ENCODE measurements around the gene LANCL1.
"Not testable (repeated sequence)": the region's sequence is repeated elsewhere in the genome, so short reads cannot be mapped to it uniquely, and the experiment has no call there.

Gene LANCL1

DNA sequence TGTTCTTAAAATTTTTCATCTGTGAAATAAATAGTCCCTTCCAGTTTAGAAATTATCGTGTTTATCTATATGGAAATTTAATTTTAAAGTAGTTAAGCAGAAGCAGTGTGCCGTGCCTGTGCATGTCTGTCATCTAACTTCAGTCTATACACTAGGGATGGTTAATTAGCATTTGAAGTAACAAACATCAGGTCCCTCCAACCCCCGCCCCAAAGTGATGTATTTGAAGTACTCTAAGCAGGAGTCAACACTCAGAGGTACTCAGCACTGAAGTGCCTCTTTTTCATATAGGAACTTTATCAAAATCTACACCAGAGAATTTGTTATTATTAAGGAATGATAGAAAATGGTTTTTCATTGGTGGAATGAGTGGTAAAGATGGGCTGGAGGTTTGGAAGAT is 33.0 kb downstream of the LANCL1 start:
- peaks cover 4 to 24% of the 10 kb centered on the region in 2 donors for H3K36me3 ChIP-seq (ENCODE audit: control insufficient read depth in 1 of 2, insufficient read depth in 2 of 2, low read length in 2 of 2)
- no peaks in the 10 kb centered on the region for H3K4me1 ChIP-seq (ENCODE audit: control insufficient read depth in 1 of 2, insufficient read depth in 2 of 2, low read length in 2 of 2)
- H3K4me3 ChIP-seq (ENCODE audit: low read depth in 1 of 2, low read length in 2 of 2) = no peak overlapping the region
- H3K9me3 ChIP-seq (ENCODE audit: control insufficient read depth in 1 of 2, low read length in 2 of 2) = no peaks in the 10 kb centered on the region
- no peaks in the 10 kb centered on the region for H3K27me3 ChIP-seq (ENCODE audit: control insufficient read depth in 1 of 2, insufficient read depth in 2 of 2, low read length in 2 of 2)
- no peak overlapping the region for H3K27ac ChIP-seq (ENCODE audit: low read depth, low read length)
- H3K9ac ChIP-seq (ENCODE audit: low read depth in 1 of 2, low read length in 2 of 2) = no peak overlapping the region

DNA sequence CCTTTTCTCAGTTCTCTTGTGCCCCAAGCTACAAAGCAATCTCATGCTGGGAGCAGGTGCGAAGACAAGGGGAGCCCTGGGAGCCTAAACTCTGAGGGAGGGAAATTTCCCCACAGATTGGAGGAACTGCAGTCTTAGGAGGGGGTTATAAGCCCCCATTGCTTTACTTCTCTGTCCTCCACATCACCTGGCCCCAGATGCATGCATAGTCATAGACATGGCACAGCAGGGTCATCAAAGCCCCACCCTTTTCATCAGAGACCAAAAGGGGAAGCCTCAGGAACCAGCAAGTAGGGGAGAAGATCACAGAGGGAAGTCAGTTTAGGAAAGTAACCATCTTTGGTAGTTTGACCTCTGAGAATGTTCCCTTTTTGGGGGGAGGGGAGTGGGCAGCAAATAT is 33.7 kb downstream of the LANCL1 start:
- H3K27ac ChIP-seq (ENCODE audit: low read depth, low read length) = no peak overlapping the region
- H3K4me1 ChIP-seq (ENCODE audit: control insufficient read depth in 1 of 2, insufficient read depth in 2 of 2, low read length in 2 of 2) = no peaks in the 10 kb centered on the region
- no peak overlapping the region for H3K9ac ChIP-seq (ENCODE audit: low read depth in 1 of 2, low read length in 2 of 2)
- H3K9me3 ChIP-seq (ENCODE audit: control insufficient read depth in 1 of 2, low read length in 2 of 2) = no peaks in the 10 kb centered on the region
- H3K4me3 ChIP-seq (ENCODE audit: low read depth in 1 of 2, low read length in 2 of 2) = no peak overlapping the region
- no peaks in the 10 kb centered on the region for H3K27me3 ChIP-seq (ENCODE audit: control insufficient read depth in 1 of 2, insufficient read depth in 2 of 2, low read length in 2 of 2)
- peaks cover 4 to 25% of the 10 kb centered on the region in 2 donors for H3K36me3 ChIP-seq (ENCODE audit: control insufficient read depth in 1 of 2, insufficient read depth in 2 of 2, low read length in 2 of 2)

DNA sequence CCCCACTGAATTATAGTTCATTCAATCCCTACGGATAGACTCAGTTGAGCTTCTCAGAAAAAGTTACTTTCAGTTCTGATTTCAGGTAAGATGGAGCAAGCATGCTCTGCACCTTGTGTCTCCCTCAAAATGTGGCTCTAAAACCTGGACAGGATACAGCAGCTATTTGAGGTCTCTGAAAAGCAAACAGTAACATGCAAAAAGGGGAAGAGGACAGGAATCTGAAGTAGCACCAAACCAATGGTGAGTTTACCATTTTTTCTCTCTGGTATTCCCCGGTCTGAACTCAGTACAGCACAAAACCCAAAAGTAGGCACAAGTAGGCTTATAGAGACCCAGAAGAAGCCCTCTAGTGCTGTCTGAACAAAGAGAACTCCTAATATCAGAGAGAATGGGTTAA is 34.1 kb downstream of the LANCL1 start:
- peaks cover 4 to 25% of the 10 kb centered on the region in 2 donors for H3K36me3 ChIP-seq (ENCODE audit: control insufficient read depth in 1 of 2, insufficient read depth in 2 of 2, low read length in 2 of 2)
- no peak overlapping the region for H3K27ac ChIP-seq (ENCODE audit: low read depth, low read length)
- H3K9me3 ChIP-seq (ENCODE audit: control insufficient read depth in 1 of 2, low read length in 2 of 2) = no peaks in the 10 kb centered on the region
- H3K9ac ChIP-seq (ENCODE audit: low read depth in 1 of 2, low read length in 2 of 2) = no peak overlapping the region
- no peak overlapping the region for H3K4me3 ChIP-seq (ENCODE audit: low read depth in 1 of 2, low read length in 2 of 2)
- H3K4me1 ChIP-seq (ENCODE audit: control insufficient read depth in 1 of 2, insufficient read depth in 2 of 2, low read length in 2 of 2) = no peaks in the 10 kb centered on the region
- H3K27me3 ChIP-seq (ENCODE audit: control insufficient read depth in 1 of 2, insufficient read depth in 2 of 2, low read length in 2 of 2) = no peaks in the 10 kb centered on the region

DNA sequence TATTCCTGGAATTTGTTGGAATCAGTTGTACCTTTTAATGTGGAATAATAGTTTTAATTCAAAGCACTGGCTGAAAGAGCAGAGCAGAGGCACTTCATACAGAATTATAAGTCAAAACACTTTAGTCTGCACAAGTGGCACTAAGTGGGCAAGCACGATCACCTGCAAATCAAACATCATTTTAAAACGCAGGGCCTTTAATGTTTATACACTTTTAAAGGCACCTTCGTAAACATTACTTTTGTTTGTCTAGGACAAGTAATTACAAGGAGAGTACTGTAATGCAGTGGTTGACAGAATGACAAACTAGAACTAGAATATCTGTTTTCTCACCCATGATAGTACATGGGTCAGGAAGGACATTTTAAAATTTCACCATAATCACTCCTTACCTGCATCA is 36.4 kb downstream of the LANCL1 start:
- H3K36me3 ChIP-seq (ENCODE audit: control insufficient read depth in 1 of 2, insufficient read depth in 2 of 2, low read length in 2 of 2) = peaks cover 11 to 36% of the 10 kb centered on the region in 2 donors
- no peak overlapping the region for H3K9ac ChIP-seq (ENCODE audit: low read depth in 1 of 2, low read length in 2 of 2)
- no peaks in the 10 kb centered on the region for H3K9me3 ChIP-seq (ENCODE audit: control insufficient read depth in 1 of 2, low read length in 2 of 2)
- H3K27me3 ChIP-seq (ENCODE audit: control insufficient read depth in 1 of 2, insufficient read depth in 2 of 2, low read length in 2 of 2) = no peaks in the 10 kb centered on the region
- no peak overlapping the region for H3K4me3 ChIP-seq (ENCODE audit: low read depth in 1 of 2, low read length in 2 of 2)
- H3K4me1 ChIP-seq (ENCODE audit: control insufficient read depth in 1 of 2, insufficient read depth in 2 of 2, low read length in 2 of 2) = no peaks in the 10 kb centered on the region
- H3K27ac ChIP-seq (ENCODE audit: low read depth, low read length) = no peak overlapping the region

DNA sequence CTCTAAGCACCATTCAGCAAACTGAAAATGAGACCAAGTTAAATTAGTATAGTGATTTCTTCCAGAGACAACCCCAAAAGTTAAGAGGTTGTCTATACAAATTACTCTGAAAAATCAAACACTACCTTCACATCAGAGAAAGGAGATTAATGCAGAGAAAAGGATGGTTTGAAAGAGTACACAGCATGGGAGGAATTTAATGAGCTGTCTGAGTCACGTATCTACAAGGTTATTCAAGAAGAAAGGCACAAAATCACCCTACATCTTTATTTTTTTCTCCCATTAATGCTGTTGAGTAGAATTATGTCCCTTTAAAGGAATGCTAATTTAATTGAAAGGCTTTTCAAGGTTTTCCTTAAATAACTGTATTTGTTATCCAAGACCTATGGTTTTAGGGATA is 41.1 kb downstream of the LANCL1 start:
- H3K4me1 ChIP-seq (ENCODE audit: control insufficient read depth in 1 of 2, insufficient read depth in 2 of 2, low read length in 2 of 2) = no peaks in the 10 kb centered on the region
- H3K27me3 ChIP-seq (ENCODE audit: control insufficient read depth in 1 of 2, insufficient read depth in 2 of 2, low read length in 2 of 2) = no peaks in the 10 kb centered on the region
- H3K36me3 ChIP-seq (ENCODE audit: control insufficient read depth in 1 of 2, insufficient read depth in 2 of 2, low read length in 2 of 2) = peaks cover 33 to 68% of the 10 kb centered on the region in 2 donors
- H3K4me3 ChIP-seq (ENCODE audit: low read depth in 1 of 2, low read length in 2 of 2) = no peak overlapping the region
- no peak overlapping the region for H3K9ac ChIP-seq (ENCODE audit: low read depth in 1 of 2, low read length in 2 of 2)
- H3K27ac ChIP-seq (ENCODE audit: low read depth, low read length) = no peak overlapping the region
- H3K9me3 ChIP-seq (ENCODE audit: control insufficient read depth in 1 of 2, low read length in 2 of 2) = peaks cover 0 to 2% of the 10 kb centered on the region in 2 donors

DNA sequence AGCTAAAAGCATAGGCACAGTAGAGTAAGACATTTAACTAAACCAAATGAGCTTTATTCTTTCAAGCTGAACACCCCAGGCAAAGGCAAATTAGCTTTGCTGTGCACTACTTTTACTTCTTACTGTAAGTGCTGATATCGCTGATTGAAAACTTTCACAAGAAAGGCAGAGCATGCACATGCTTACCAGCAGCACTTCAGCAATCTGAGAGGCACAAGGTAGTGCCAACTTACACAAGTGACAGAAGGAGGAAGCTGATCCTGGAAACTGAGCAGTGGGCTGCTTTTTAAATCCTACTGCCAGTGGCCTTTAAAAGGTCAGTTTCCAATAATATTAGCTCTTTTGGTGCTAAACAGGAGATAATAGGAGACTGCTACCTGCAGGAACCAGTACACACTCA is 43.9 kb downstream of the LANCL1 start:
- peaks cover 35 to 51% of the 10 kb centered on the region in 2 donors for H3K36me3 ChIP-seq (ENCODE audit: control insufficient read depth in 1 of 2, insufficient read depth in 2 of 2, low read length in 2 of 2)
- H3K27me3 ChIP-seq (ENCODE audit: control insufficient read depth in 1 of 2, insufficient read depth in 2 of 2, low read length in 2 of 2) = no peaks in the 10 kb centered on the region
- H3K9me3 ChIP-seq (ENCODE audit: control insufficient read depth in 1 of 2, low read length in 2 of 2) = peaks cover 3 to 11% of the 10 kb centered on the region in 2 donors
- H3K9ac ChIP-seq (ENCODE audit: low read depth in 1 of 2, low read length in 2 of 2) = no peak overlapping the region
- no peaks in the 10 kb centered on the region for H3K4me1 ChIP-seq (ENCODE audit: control insufficient read depth in 1 of 2, insufficient read depth in 2 of 2, low read length in 2 of 2)
- H3K4me3 ChIP-seq (ENCODE audit: low read depth in 1 of 2, low read length in 2 of 2) = no peak overlapping the region
- H3K27ac ChIP-seq (ENCODE audit: low read depth, low read length) = no peak overlapping the region

DNA sequence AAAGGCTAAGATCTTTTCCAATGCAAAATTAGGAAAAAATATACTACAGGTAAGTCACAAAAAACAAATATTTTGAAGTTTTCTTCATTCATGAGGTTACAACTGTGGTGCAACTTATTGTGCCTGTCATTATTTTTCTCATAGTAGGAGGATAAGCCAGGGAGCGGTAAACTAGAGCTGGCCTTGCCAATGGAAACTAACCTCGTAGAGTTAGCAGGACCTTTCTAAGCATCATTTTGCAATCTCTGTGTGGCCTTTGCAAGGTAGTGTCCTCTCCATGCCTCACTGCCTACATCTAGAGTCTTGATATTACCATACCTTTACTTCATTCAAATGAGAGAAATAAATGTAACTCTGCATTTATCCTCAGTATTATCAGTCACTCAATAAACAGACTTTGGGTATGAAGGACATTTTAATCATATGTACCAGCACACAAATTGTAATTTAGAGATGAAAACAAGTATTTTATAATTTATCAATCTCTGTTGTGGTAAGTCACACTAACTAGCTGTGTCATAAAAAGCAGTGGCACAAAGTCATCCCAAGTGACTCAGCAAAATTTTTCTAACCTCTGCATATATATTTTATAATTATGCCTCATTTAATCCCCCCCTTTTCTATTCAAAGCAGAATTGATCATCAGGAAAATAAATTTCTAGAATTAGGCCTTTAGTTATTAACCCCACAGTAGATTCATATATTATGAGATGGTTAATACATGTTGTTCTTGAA is 47.0 kb downstream of the LANCL1 start:
- no peak overlapping the region for H3K4me3 ChIP-seq (ENCODE audit: low read depth in 1 of 2, low read length in 2 of 2)
- H3K4me1 ChIP-seq (ENCODE audit: control insufficient read depth in 1 of 2, insufficient read depth in 2 of 2, low read length in 2 of 2) = no peaks in the 10 kb centered on the region
- no peak overlapping the region for H3K9ac ChIP-seq (ENCODE audit: low read depth in 1 of 2, low read length in 2 of 2)
- H3K27me3 ChIP-seq (ENCODE audit: control insufficient read depth in 1 of 2, insufficient read depth in 2 of 2, low read length in 2 of 2) = no peaks in the 10 kb centered on the region
- H3K36me3 ChIP-seq (ENCODE audit: control insufficient read depth in 1 of 2, insufficient read depth in 2 of 2, low read length in 2 of 2) = peaks cover 26 to 32% of the 10 kb centered on the region in 2 donors
- no peak overlapping the region for H3K27ac ChIP-seq (ENCODE audit: low read depth, low read length)
- H3K9me3 ChIP-seq (ENCODE audit: control insufficient read depth in 1 of 2, low read length in 2 of 2) = peaks cover 8 to 33% of the 10 kb centered on the region in 2 donors

DNA sequence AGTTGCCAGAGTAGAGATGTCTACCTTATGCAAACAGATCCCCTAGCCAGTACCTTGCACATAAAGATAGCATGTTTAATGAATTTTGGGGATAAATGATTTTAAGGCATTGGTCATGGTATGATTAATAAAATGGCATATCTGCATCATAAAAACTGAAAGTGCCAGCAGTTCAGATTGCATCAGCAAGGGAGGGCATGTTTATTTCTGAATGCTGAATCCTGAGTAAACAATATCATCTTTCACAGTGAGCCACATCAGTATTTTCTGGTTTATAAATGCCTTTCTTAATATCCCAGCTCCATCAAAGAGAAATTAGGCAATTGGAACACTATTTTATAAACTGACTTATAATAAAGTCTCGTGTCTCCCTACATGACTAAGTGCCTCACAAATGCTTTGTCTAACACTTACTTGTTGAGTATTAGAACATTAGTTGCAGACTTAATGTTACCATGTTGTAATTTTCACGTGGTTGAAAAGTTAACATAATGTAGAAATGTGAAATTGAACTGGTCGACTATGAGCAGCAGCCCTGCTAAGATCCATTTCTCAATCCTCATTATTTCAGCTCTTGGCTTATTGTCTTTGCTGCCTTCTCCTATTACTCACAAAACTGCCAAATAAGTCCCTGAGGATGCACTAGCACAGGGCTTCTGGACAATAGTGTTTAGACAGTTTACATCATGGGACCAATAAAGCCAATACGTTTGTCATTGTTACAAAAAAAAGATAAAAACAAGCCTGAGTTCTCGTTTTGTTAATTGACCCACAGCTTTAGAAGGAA is 48.0 kb downstream of the LANCL1 start:
- no peak overlapping the region for H3K27ac ChIP-seq (ENCODE audit: low read depth, low read length)
- H3K9me3 ChIP-seq (ENCODE audit: control insufficient read depth in 1 of 2, low read length in 2 of 2) = peaks cover 10 to 39% of the 10 kb centered on the region in 2 donors

DNA sequence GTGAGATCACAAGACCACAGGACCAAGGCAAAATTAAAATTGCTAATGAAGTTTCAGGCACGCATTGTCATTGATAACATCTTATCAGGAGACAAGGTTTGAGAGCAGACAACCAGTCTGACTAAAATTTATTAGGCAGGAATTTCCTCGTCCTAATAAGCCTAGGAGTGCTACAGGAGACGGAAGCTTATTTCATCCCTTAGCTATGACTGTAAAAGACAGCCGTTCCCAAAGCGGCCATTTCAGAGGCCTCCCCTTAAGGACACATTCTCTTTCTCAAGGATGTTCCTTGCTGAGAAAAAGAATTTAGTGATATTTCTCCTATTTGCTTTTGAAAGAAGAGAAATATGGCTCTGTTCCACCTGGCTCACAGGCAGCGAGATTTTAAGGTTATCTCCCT is 49.2 kb downstream of the LANCL1 start:
- H3K4me3 ChIP-seq (ENCODE audit: low read depth in 1 of 2, low read length in 2 of 2); H3K27me3 ChIP-seq (ENCODE audit: control insufficient read depth in 1 of 2, insufficient read depth in 2 of 2, low read length in 2 of 2); H3K9ac ChIP-seq (ENCODE audit: low read depth in 1 of 2, low read length in 2 of 2); H3K27ac ChIP-seq (ENCODE audit: low read depth, low read length); H3K4me1 ChIP-seq (ENCODE audit: control insufficient read depth in 1 of 2, insufficient read depth in 2 of 2, low read length in 2 of 2): not testable (repeated sequence)
- peaks cover 10 to 41% of the 10 kb centered on the region in 2 donors for H3K9me3 ChIP-seq (ENCODE audit: control insufficient read depth in 1 of 2, low read length in 2 of 2)
- peaks cover 14 to 17% of the 10 kb centered on the region in 2 donors for H3K36me3 ChIP-seq (ENCODE audit: control insufficient read depth in 1 of 2, insufficient read depth in 2 of 2, low read length in 2 of 2)

More for the DNA sequence above, 48.0 kb downstream of the LANCL1 start:
- H3K36me3 ChIP-seq (ENCODE audit: control insufficient read depth in 1 of 2, insufficient read depth in 2 of 2, low read length in 2 of 2) = peaks cover 21 to 28% of the 10 kb centered on the region in 2 donors
- H3K4me1 ChIP-seq (ENCODE audit: control insufficient read depth in 1 of 2, insufficient read depth in 2 of 2, low read length in 2 of 2) = no peaks in the 10 kb centered on the region
- H3K4me3 ChIP-seq (ENCODE audit: low read depth in 1 of 2, low read length in 2 of 2) = no peak overlapping the region
- no peak overlapping the region for H3K9ac ChIP-seq (ENCODE audit: low read depth in 1 of 2, low read length in 2 of 2)
- H3K27me3 ChIP-seq (ENCODE audit: control insufficient read depth in 1 of 2, insufficient read depth in 2 of 2, low read length in 2 of 2) = no peaks in the 10 kb centered on the region

DNA sequence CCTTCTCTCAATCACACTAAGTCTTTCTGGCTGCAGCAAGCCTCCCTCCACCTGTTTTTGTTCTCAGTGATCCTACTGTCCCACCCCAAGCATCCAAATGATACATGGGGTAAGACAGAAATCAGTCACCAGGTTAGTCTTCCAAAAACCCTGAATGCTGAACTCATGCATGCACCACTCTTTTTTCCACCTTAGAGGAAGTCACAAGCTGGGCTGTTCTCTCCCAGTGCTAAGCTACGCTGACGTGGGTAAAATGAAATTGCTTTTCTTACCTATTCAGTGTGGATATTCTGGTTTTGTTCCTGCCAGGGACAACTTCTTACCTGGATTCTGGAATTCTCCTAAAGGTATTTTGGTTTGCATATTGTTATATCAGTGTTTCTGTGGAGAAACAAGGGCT is 54.2 kb downstream of the LANCL1 start:
- H3K9me3 ChIP-seq (ENCODE audit: control insufficient read depth in 1 of 2, low read length in 2 of 2) = peaks cover 7 to 28% of the 10 kb centered on the region in 2 donors
- no peak overlapping the region for H3K4me3 ChIP-seq (ENCODE audit: low read depth in 1 of 2, low read length in 2 of 2)
- H3K9ac ChIP-seq (ENCODE audit: low read depth in 1 of 2, low read length in 2 of 2) = no peak overlapping the region
- no peaks in the 10 kb centered on the region for H3K4me1 ChIP-seq (ENCODE audit: control insufficient read depth in 1 of 2, insufficient read depth in 2 of 2, low read length in 2 of 2)
- no peaks in the 10 kb centered on the region for H3K27me3 ChIP-seq (ENCODE audit: control insufficient read depth in 1 of 2, insufficient read depth in 2 of 2, low read length in 2 of 2)
- H3K27ac ChIP-seq (ENCODE audit: low read depth, low read length) = no peak overlapping the region
- H3K36me3 ChIP-seq (ENCODE audit: control insufficient read depth in 1 of 2, insufficient read depth in 2 of 2, low read length in 2 of 2) = no peaks in the 10 kb centered on the region
